ENCODE results near the gene WSB1. TPM values are rescaled to one million over a fixed set of nuclear protein-coding genes. Genes with fewer than 3 reads are reported as not detected.
"Not testable (repeated sequence)": the region's sequence is repeated elsewhere in the genome, so short reads cannot be mapped to it uniquely, and the experiment has no call there.

Gene WSB1
- total RNA-seq = 100 to 1,000 TPM; 145 to 190 TPM

GRCh38 chr17:27293898-27294688, at the start of gene WSB1:
TSS of gene WSB1 (plus strand) at chr17:27294114. CDS start at chr17:27294396, 282 bp downstream.
- ChIA-PET CTCF (interaction anchor here (0.8 to 7.6 kb wide), 8 partner anchors 9 to 511 kb away, joined by 3 to 45 read pairs (median 4); no protein-coding TSS in a partner anchor), POLR2A (interaction anchor here (0.6 to 2.8 kb wide), 7 partner anchors 39 to 747 kb away, joined by 3 to 18 read pairs (median 5); no protein-coding TSS in a partner anchor)
- DNase-seq (peak; percentile 96), ATAC-seq (peak; percentile 86)
- Mint-ChIP-seq H3K36me3 (ENCODE audit: low read depth) (peaks cover 22% of the 10 kb centered on the region), H3K27ac (peak within 1 kb of the TSS; percentile 99), H3K9me3 (ENCODE audit: low read depth) (no peaks in the 10 kb centered on the region), H3K27me3 (no peaks in the 10 kb centered on the region), H3K4me1 (peaks cover 32% of the 10 kb centered on the region), H3K4me3 (peak within 1 kb of the TSS; percentile 89)
- intact Hi-C loops (cut with DNase I, micrococcal nuclease) = loop anchor here (1.0 to 10.0 kb wide), 10 partner anchors 38 to 1653 kb away; partner anchors contain the start of gene KSR1 (in 1 of the 2)

GRCh38 chr17:27244491-27245223, 49.3 kb upstream of the WSB1 start:
- H3K4me3 Mint-ChIP-seq = no peak overlapping the region

GRCh38 chr17:27245230-27245696, 48.7 kb upstream of the WSB1 start:
- Mint-ChIP-seq H3K27me3 (peaks cover 12% of the 10 kb centered on the region), H3K27ac (no peak overlapping the region), H3K4me1 (peaks cover 14% of the 10 kb centered on the region), H3K36me3 (ENCODE audit: low read depth) (no peaks in the 10 kb centered on the region), H3K9me3 (ENCODE audit: low read depth) (no peaks in the 10 kb centered on the region), H3K4me3 (no peak overlapping the region)
- intact Hi-C loops (cut with DNase I, micrococcal nuclease) = loop anchor here (1.0 to 2.0 kb wide), 3 partner anchors 88 to 356 kb away; no protein-coding TSS in a partner anchor
- ATAC-seq (peak; percentile 96), DNase-seq (peak; percentile 78)
- POLR2A ChIA-PET = interaction anchor here (1.0 kb wide), 1 partner anchor 88 kb away, joined by 4 read pairs; no protein-coding TSS in a partner anchor
- CTCF ChIA-PET = interaction anchor here (1.0 to 3.9 kb wide), 3 partner anchors 9 to 88 kb away, joined by 3 to 16 read pairs (median 13); no protein-coding TSS in a partner anchor

More at GRCh38 chr17:27244491-27245223, 49.3 kb upstream of the WSB1 start:
- H3K4me1 Mint-ChIP-seq = peaks cover 14% of the 10 kb centered on the region
- no peak for ATAC-seq
- H3K27ac Mint-ChIP-seq = no peak overlapping the region
- intact Hi-C loops (cut with DNase I, micrococcal nuclease) = loop anchor here (1.0 to 2.0 kb wide), 3 partner anchors 89 to 356 kb away; no protein-coding TSS in a partner anchor
- no peak for DNase-seq
- H3K9me3 Mint-ChIP-seq (ENCODE audit: low read depth) = no peaks in the 10 kb centered on the region
- H3K27me3 Mint-ChIP-seq = peaks cover 11% of the 10 kb centered on the region
- ChIA-PET POLR2A (no interaction called here), CTCF (interaction anchor here (1.0 to 3.9 kb wide), 4 partner anchors 8 to 105 kb away, joined by 3 to 16 read pairs (median 8); no protein-coding TSS in a partner anchor)
- no peaks in the 10 kb centered on the region for H3K36me3 Mint-ChIP-seq (ENCODE audit: low read depth)

DNA sequence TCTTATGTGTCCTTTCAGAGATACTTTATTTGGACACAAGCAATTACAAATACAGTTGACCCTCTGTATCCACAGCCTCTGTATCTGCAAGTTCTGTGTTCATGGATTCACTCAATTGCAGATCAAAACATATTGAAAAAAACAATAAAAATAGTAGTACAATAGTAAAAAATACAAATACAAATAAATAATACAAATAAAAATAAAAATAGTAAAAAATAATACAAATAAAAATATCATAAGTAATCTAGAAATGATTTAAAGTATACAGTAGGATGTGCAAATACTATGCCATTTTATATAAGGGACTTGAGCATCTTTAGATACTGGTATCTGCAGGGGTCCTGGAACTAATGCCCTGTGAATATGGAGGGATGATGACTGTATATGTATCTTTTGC, 47.4 kb upstream of the WSB1 start:
- Mint-ChIP-seq H3K4me1 (peaks cover 10% of the 10 kb centered on the region), H3K27ac (no peak overlapping the region), H3K27me3 (peaks cover 20% of the 10 kb centered on the region), H3K9me3 (ENCODE audit: low read depth) (no peaks in the 10 kb centered on the region), H3K36me3 (ENCODE audit: low read depth) (no peaks in the 10 kb centered on the region), H3K4me3 (no peak overlapping the region)
- intact Hi-C loops (cut with DNase I, micrococcal nuclease) = no loop called here
- ATAC-seq (no peak), DNase-seq (no peak)
- ChIA-PET POLR2A (interaction anchor here (0.6 kb wide), 1 partner anchor 71 kb away, joined by 3 read pairs; no protein-coding TSS in a partner anchor), CTCF (interaction anchor here (2.3 to 3.9 kb wide), 2 partner anchors 10 to 86 kb away, joined by 13 to 16 read pairs; no protein-coding TSS in a partner anchor)

GRCh38 chr17:27247071-27247957, 46.6 kb upstream of the WSB1 start:
- Mint-ChIP-seq H3K4me3 (no peak overlapping the region), H3K9me3 (ENCODE audit: low read depth) (no peaks in the 10 kb centered on the region), H3K36me3 (ENCODE audit: low read depth) (no peaks in the 10 kb centered on the region), H3K4me1 (peaks cover 7% of the 10 kb centered on the region), H3K27ac (no peak overlapping the region), H3K27me3 (peaks cover 23% of the 10 kb centered on the region)
- intact Hi-C loops (cut with DNase I, micrococcal nuclease) = no loop called here
- DNase-seq (no peak), ATAC-seq (no peak)
- CTCF ChIA-PET = interaction anchor here (3.9 kb wide), 1 partner anchor 11 kb away, joined by 16 read pairs; no protein-coding TSS in a partner anchor
- POLR2A ChIA-PET = no interaction called here

DNA sequence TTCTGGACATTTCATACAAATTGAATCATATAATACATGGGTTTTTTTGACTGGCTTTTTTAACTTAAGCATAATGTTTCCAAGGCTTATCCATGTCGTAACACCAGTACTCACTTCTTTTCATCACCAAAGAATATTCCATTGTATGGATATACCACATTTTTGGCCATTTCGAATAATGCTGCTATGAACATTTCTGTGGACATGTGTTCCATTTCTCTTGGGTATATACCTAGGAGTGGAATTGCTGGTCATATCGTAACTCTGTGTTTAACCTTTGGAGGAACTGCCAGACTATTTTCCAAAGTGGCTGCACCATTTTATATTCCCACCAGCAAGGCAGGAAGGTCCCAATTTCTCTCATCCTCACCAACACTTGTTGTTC, 46.0 kb upstream of the WSB1 start:
- POLR2A ChIA-PET = no interaction called here
- DNase-seq = no peak
- Mint-ChIP-seq H3K4me1 (peaks cover 7% of the 10 kb centered on the region), H3K4me3 (no peak overlapping the region), H3K27me3 (peaks cover 23% of the 10 kb centered on the region), H3K27ac (no peak overlapping the region), H3K9me3 (ENCODE audit: low read depth) (no peaks in the 10 kb centered on the region), H3K36me3 (ENCODE audit: low read depth) (no peaks in the 10 kb centered on the region)
- no peak for ATAC-seq
- CTCF ChIA-PET = interaction anchor here (3.9 kb wide), 1 partner anchor 11 kb away, joined by 16 read pairs; no protein-coding TSS in a partner anchor
- intact Hi-C loops (cut with DNase I, micrococcal nuclease) = no loop called here

GRCh38 chr17:27250791-27251190, 43.1 kb upstream of the WSB1 start:
- H3K4me3 Mint-ChIP-seq; H3K9me3 Mint-ChIP-seq (ENCODE audit: low read depth); H3K36me3 Mint-ChIP-seq (ENCODE audit: low read depth); H3K27ac Mint-ChIP-seq; ATAC-seq; intact Hi-C loops (cut with DNase I, micrococcal nuclease); POLR2A ChIA-PET; H3K4me1 Mint-ChIP-seq; DNase-seq: not testable (repeated sequence)
- CTCF ChIA-PET = interaction anchor here (1.2 kb wide), 1 partner anchor 352 kb away, joined by 3 read pairs; no protein-coding TSS in a partner anchor
- H3K27me3 Mint-ChIP-seq = peaks cover 19% of the 10 kb centered on the region

- H3K27ac Mint-ChIP-seq; CTCF ChIA-PET; H3K4me3 Mint-ChIP-seq; intact Hi-C loops (cut with DNase I, micrococcal nuclease); DNase-seq; H3K9me3 Mint-ChIP-seq (ENCODE audit: low read depth); ATAC-seq; H3K4me1 Mint-ChIP-seq; H3K36me3 Mint-ChIP-seq (ENCODE audit: low read depth); POLR2A ChIA-PET: not testable (repeated sequence)
- peaks cover 12% of the 10 kb centered on the region for H3K27me3 Mint-ChIP-seq
These were observed 39.1 kb upstream of the WSB1 start for GRCh38 chr17:27254802-27255201.

DNA sequence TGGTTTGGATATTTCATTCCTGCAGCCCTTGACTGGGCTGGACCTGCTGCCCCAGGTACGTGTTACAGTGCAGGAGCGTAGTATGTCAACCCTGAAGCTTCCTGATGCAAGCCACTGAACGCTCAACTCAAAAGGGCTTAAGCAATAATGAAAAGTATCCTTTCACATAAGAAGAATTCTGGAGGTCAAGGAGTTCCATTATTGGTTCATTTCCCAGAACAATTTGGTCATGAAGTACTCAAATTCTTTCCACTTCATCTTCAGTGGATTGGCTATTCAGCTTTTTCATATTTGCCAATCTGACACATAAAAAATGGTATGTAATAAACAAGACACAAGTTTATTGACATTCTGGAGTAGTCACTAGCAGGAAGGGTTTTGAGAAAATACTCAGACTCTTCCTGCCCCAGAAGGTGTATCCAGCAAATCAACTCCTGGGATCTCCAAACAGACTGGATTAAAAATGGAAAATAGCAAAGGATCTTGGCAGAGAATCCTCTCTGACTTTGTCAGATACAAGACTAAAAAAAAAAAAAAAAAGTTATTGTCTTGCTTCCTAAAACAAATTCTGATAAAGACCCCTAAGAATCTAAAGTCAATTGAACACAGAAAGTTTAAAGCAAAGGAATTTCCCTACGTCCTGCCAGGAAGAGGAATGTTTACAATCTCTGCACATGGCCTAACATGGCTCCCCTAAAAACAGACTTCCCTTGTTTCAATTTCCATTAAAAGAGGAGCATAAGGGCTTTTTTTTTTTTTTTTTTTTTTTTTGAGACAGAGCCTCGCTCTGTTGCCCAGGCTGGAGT, 37.5 kb upstream of the WSB1 start:
- POLR2A ChIA-PET = interaction anchor here (0.7 kb wide), 1 partner anchor 9 kb away, joined by 6 read pairs; no protein-coding TSS in a partner anchor
- no peak overlapping the region for H3K27ac Mint-ChIP-seq
- intact Hi-C loops (cut with DNase I, micrococcal nuclease) = no loop called here

GRCh38 chr17:27257031-27257357, 36.9 kb upstream of the WSB1 start:
- Mint-ChIP-seq H3K9me3 (ENCODE audit: low read depth) (no peaks in the 10 kb centered on the region), H3K4me3 (no peak overlapping the region), H3K36me3 (ENCODE audit: low read depth) (no peaks in the 10 kb centered on the region), H3K27ac (no peak overlapping the region), H3K4me1 (no peaks in the 10 kb centered on the region), H3K27me3 (no peaks in the 10 kb centered on the region)
- DNase-seq (no peak), ATAC-seq (no peak)
- ChIA-PET CTCF (interaction anchor here (0.7 to 3.7 kb wide), 2 partner anchors 21 to 57 kb away, joined by 3 to 19 read pairs; no protein-coding TSS in a partner anchor), POLR2A (no interaction called here)
- intact Hi-C loops (cut with DNase I, micrococcal nuclease) = no loop called here

More for the DNA sequence above, 37.5 kb upstream of the WSB1 start:
- Mint-ChIP-seq H3K27me3 (peaks cover 3% of the 10 kb centered on the region), H3K36me3 (ENCODE audit: low read depth) (no peaks in the 10 kb centered on the region), H3K4me3 (no peak overlapping the region), H3K9me3 (ENCODE audit: low read depth) (no peaks in the 10 kb centered on the region), H3K4me1 (no peaks in the 10 kb centered on the region)
- no peak for DNase-seq
- ATAC-seq = no peak
- CTCF ChIA-PET = interaction anchor here (0.7 to 3.7 kb wide), 2 partner anchors 20 to 57 kb away, joined by 3 to 19 read pairs; no protein-coding TSS in a partner anchor
